ENCODE measurements around the gene DDC.

DDC gene

DNA sequence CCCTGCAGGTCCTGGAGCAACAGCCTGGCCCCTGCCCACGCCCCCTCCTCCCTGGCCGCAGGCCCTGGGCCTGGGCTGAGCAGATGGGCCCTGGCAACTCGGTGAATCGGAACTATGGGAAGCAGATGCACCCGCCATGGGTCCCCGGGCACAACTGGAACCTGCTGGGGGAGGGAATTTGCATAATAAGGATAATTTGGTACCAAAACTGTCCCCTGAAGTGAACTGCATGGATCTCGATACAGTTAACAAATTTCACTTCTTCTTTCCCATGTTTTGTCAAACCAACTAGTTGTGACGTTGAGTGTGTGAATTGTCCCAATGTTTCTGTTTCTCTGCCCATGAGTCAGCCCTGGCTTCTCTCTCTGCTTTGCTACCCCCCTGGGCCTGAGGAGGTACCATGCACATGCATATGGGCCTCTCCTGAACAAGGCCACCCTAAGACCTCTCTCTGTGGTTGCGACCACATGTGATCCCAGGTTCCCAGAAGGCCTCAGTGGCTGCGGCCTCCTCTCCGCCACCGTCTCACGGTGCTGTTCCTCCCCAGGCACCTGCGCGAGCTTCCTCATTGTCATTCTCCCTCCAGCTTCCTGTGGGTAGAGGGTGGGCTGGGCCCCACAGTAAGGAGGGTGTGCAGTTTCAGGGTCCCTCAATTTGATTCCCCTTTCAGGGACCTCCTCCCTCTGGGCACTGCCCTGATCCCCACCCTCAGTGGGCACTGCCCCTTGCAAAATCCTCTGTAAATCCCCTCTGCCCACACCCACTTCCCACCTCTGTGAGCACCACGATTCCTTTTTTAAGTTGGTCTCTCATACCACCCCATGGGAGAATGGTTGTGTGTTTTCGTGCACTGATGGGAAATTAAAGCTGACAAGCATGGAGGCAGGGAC lies 155.1 kb downstream of the DDC start:
- CTCF ChIA-PET: interaction anchor here (1.1 to 5.4 kb wide), 9 partner anchors 7 to 318 kb away, joined by 3 to 34 read pairs (median 5); partner anchors contain the start of gene ZPBP
- DNase-seq (ENCODE audit: extremely low spot score): peak; percentile 58
- TF ChIP-seq, protein P1, sequence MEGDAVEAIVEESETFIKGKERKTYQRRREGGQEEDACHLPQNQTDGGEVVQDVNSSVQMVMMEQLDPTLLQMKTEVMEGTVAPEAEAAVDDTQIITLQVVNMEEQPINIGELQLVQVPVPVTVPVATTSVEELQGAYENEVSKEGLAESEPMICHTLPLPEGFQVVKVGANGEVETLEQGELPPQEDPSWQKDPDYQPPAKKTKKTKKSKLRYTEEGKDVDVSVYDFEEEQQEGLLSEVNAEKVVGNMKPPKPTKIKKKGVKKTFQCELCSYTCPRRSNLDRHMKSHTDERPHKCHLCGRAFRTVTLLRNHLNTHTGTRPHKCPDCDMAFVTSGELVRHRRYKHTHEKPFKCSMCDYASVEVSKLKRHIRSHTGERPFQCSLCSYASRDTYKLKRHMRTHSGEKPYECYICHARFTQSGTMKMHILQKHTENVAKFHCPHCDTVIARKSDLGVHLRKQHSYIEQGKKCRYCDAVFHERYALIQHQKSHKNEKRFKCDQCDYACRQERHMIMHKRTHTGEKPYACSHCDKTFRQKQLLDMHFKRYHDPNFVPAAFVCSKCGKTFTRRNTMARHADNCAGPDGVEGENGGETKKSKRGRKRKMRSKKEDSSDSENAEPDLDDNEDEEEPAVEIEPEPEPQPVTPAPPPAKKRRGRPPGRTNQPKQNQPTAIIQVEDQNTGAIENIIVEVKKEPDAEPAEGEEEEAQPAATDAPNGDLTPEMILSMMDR (IDR thresholded peaks at IDR 0.05; ENCODE audit: control extremely low read depth, extremely low read depth, low read depth, missing control alignments): no peak
- POLR2A ChIA-PET: no interaction called here
